Stimulated activated CD8-positive, alpha-beta memory T cell treated with anti-CD3 and anti-CD28 coated beads, Interleukin-4, amount 100 ng/mL, for 1 hour (primary cell): Measurements from ENCODE around the gene ODF4.
"Not testable (repeated sequence)": the region's sequence is repeated elsewhere in the genome, so short reads cannot be mapped to it uniquely, and the experiment has no call there.

ENCODE experiments used
- DNase-seq, 2 donors: peaks; one replicate each; pipeline ENCODE4 v3.0.0-alpha.2; 2020; ENCODE audit warnings: low read depth in 2 of 2, low spot score in 1 of 2

The ODF4 gene

DNA sequence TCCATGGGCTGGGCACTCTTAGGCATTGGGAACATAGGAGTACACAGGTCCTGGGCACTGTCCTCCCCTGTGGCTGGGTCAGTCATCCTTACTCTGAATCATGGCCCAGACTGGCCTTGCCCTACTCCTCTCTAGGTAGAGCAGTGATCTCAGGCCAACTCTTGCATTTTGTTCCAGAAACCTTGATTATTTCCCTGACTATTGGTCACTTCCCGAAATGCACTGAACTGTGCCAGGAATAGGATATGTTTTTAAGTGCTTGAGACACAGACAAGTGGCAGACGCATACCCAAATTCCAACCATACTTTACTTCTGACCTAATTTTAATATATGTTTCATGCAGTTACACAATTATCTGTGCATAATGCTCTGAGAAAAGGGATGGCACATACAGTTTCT, 26.6 kb downstream of the ODF4 start:
- no peak for DNase-seq

DNA sequence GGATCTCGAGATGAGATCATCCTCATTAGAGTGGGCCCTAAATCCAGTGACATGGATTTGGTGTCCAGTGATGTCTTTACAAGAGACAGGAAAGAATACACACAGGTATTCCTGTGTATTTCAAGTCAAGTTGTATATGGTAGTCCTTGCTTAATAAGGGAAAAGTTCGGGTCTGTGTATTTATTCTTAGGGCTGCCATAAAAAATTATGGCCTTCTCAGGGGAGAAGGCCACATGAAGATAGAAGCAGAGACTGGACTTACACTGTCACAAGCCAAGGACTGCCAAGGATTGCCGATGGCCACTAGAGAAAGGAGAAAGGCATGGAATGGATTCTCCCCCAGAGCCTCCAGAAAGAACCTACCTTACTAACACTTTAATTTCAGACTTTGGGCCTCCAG, 28.6 kb downstream of the ODF4 start:
- DNase-seq, result no peak

DNA sequence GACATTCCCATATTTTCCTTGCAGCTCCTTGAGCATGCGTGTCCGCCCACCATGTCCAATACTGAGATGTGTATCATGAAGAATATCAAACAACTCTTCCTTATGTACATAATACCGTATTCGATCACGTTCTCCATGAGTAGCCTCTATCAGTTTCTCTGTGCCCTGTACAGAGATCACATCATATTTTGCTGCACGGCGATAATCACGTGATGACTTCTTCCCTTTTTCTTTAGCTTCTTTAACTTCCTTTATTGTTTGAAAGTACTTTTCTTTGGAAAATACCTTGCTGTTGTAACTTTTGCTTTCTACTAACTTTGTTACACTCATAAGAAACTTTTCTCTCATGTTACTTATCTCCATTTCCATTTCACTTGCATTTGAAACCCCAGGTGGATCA, 30.3 kb downstream of the ODF4 start:
- DNase-seq, result no peak

DNA sequence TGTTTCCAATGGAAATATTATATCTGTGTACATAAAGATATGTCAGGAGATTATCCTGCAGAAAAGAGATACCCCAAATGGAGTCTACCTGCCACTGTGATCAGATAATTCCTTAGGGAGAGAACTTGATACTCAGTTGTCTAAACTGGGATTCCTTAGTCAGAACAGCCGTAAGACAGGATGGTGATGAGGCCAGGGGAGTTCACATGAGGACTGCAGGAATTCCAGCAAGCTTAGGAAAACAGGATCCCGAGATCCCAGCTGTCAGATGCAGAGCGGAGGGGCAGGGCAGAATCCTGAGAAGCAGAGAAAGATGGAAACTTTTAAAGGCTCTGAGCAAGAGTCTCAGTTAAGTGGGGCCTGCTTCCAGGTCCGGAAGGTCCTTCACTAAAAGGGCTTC, 32.1 kb downstream of the ODF4 start:
- DNase-seq, result no peak

DNA sequence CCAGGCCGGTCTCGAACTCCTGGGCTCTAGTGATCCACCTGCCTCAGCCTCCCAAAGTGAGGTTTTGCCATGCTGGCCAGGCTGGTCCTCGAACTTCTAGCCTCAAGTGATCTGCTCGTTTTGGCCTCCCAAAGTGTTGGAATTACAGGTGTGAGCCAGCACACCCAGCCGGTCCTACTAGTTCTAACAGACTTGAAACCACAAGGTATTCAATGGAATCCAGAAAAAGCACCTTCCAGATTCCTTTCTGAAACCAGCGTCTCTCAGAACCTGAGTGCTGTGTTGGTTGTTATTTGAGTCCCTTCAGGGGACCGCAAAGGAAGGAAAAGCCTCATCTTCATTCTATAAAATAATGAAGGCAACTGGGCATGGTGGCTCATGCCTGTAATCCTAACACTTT, 32.8 kb downstream of the ODF4 start:
- DNase-seq, result no peak

DNA sequence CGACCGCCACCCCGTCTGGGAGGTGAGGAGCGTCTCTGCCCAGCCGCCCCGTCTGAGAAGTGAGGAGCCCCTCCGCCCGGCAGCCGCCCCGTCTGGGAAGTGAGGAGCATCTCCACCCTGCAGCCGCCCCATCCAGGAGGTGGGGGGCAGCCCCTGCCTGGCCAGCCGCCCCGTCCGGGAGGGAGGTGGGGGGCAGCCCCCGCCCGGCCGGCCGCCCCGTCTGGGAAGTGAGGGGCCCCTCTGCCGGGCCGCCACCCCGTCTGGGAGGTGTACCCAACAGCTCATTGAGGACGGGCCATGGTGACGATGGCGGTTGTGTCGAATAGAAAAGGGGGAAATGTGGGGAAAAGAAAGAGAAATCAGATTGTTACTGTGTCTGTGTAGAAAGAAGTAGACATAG, 34.2 kb downstream of the ODF4 start:
- not testable (repeated sequence) for DNase-seq

DNA sequence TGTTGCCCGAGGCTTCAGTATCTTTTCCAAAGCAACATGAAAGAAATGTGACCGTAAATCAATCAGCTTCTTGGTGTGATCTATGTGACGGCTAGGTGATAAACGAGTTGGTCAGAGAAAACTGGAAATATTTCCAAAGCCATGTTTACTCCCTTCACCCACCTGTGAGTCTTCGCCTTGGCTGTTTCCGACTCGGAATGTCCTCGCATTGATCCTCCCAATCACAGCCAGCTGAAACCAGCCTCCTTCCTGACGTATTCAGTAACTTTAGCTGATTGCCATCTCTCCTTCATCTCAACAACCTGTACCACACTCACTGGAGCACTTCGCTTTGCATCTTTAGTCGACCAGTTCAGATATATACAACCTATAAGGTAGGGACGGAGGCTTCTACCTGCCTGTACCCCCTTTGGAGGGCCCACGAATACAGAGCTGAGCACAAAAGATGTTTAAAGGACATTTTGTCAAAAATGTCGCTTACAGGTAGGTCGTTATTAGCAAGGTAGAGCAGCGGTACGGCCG, 36.2 kb downstream of the ODF4 start:
- no peak for DNase-seq

DNA sequence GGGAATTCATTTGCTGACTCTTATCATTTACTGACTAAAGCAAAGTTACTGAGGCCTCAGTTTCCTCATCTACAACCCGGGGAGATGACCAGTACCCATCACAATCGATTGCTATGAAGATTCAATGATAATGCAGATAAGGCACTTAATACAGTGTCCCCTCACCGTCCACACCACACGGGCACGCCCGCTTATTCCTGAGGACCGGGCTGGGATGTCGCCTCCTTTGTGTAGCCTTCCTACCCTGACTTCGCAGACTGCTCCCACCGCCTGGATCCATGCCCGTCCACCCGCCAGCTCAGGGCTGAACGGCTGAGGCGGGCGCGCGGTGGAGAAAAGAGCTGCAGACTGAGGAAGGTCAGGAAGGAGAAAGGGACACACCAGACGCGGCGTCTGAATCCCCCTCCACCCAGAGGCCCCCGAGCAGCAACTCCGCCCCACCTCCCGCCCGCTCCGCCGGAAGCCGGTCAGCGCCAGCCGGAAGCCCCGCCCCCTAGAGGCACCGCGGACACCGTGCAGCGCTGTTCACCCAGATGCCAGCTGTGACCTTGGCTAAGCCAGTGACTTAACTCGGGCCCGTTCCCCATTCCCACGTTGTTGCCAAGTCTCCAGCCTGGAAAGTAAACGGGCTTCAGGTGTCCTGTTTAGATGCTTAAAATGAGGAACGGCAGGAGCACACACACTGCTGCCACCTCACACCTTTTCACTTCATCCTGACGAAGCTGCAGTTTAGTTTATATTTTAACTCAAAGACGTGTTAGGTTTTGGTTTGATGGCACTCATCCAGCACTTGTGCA, 36.8 kb downstream of the ODF4 start, which contains the start of gene KRABD2:
Gene KRABD2, minus strand, starts transcription at position 434 of the 797 bp plus-strand sequence.
- DNase-seq, result peak; percentile 75 to 80

DNA sequence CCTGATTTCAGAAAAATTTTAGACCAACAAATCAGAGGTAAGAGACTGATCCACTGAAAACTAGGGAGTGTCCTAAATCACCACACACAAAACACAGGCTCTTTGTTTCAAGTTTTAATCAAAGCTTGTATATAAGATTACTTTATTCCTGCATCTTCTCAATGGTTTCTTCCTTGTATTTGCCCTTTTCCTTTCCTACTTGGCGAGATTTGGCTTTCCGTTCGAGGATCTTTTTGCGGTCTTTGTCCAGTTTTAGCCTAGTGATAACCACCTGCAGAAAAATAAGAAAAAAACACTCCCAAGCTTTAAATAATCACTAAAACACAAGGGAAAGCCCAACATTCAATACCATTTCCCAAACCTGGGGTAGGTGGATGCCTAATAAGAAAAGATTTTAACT, 37.8 kb downstream of the ODF4 start:
- DNase-seq, result no peak

DNA sequence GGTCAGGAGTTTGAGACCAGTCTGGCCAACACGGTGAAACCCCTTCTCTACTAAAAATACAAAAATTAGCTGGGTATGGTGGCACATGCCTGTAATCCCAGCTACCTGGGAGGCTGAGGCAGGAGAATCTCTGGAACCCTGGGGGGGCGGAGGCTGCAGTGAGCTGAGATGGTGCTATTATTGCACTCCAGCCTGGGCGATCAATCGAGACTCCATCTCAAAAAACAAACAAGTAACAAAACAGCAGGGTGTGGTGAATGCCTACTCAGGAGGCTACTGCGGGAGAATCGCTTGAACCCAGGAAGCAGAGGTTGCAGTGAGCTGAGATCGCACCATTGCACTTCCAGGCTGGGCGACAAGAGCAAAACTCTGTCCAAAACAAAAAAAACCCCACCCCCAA, 38.5 kb downstream of the ODF4 start:
- not testable (repeated sequence) for DNase-seq

DNA sequence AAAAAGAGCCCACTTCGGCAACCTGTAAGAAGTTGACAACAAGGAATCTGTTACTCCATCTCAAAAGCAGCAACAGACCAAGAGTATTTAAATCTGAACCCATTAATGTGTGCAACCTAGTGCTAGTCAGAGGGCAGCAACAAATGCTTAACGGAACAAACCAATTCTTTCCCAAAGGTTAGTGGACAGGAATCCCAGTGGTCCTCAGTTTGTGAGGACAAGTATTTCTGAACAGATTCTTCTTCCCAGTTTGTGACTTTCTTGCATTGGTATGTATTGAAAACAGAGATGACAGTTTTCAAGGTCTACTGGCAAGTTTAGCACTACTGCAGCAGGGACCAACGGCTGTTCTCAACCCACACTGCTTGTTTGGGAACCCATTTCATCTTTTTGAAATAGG, 40.4 kb downstream of the ODF4 start:
- DNase-seq, result no peak

DNA sequence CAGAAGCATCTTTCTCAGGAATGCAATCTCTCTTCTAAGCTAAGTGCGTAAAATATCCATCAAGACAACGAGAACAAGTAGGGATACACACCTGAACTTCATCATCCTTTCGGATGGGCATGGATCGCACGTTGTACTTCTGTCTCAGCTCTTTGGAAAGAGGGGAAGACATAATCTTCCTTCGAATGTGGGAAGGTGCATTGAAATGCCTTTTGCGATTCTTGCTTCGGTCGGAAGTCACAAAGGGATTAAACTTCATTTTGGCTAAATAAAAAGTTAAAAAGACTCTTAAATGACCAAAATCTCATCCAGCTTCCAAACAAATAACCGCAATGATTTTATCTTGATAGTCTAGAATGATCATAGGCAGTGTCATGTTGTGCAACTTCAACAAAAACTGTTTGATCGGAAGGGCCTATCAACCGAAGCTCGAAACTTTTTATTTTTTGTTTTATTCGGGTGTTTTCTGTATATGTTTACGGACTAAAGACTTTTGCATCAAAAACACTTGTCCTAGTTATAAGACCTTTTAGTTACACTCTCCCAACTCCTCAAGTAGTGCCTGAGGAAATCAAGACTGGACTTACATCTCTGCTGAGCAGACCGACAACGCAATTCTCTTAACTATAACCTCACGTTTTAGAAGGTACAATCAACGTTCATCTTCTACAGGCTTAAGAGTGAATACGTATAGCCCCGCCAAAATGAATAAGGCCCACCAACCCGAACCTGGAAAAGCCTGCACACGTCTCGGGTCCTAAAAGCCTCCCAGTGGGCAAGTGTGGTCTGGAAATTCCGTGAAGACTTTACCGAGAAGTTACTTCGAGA, 42.6 kb downstream of the ODF4 start:
- no peak for DNase-seq

DNA sequence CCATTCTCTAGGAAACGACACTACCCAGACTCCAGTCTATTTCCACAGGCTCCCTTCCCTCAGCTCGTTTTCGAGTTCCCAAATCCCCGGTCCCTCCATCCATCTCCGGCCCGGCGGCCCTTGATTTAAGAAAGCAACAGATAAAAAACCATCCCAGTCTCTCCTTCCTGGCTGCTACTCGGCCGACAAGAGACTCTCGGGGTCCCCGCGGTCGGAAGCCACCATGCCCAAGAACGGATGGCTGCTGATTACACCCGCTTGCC, 43.2 kb downstream of the ODF4 start:
- DNase-seq, result no peak

DNA sequence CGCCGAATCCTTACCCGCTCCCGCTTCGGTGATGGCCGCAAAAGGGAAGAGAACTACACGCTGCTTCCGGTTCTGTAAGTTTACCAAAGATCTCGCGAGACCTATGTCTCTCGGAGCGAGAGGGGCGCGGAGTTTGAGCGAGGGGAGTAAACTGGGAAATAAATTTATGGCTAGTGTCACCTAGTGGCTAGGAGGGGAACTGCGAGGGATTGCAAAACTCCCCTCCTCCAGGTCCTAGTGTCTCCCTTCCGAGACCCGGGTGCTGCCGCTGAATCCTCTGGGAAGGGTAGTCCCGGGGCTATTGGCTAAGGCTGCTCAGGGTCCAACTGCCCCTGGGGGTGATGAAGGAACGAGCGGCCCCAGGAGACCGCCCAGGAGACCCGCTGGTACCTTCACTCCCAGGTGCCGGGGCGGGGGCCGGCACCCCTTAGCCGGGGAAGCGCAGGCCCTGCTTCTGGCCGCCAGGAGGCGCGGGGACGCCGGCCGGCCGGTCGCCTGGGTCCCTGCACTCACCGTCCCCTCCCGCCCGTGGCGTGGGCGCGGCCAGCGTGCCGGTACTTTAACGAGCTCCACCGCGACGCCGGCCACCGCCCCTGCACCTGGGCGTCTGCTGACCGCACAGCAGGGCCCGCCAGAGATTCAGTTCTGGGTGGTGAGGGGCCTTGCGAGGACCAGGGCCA, 43.6 kb downstream of the ODF4 start, which contains the start of gene RPL26:
Gene RPL26, minus strand, starts transcription at position 51 of the 680 bp plus-strand sequence. CDS start 883 bp downstream, outside the sequence.
- DNase-seq, result peak; percentile 87

DNA sequence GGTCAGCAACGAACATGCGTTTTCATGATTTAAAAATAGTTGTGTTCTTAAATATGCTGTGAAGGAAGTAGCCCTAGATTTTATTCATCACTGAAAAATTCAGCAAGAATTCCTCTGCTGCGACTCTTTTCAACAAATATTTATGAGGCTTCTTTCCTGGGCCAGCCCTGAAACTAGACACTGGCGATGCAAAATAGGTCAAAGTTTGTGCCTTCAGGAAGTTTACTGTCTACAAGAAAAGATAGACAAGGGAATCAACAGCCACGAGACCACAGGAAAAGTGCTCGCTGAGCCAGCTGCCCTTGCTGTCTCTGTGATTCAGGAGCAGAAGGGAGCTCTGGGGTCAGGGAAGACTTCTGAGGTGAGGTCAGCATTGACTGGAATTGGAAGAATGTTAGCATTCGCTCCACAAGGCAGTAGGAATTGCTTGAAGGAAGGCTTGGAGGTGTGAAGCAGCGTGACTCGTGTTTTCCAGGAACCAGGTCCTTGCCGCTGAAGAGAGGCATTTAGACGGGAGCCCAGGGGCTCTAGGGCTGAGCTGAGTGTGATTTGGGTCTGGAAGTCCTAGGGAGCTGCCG, 45.2 kb downstream of the ODF4 start:
- DNase-seq, result no peak

DNA sequence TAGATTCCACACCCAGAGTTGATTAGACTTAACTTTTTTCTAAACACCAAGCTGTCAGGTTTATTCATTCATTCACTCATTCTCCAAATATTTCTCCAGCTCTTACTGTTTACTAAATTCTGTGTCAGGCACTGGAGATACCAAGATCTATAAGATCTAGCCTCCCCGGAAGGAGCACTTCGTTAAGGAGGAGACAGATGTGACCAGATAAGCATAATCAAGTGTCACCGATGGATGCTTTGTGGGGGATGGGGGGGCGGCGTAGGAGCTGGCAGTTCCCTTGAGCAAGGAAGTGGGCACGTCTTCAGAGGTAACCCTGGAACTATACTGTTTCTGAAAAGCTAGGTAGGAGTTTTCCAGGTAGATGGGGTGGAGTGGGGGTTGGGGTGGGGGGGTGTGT, 47.2 kb downstream of the ODF4 start:
- DNase-seq, result no peak

DNA sequence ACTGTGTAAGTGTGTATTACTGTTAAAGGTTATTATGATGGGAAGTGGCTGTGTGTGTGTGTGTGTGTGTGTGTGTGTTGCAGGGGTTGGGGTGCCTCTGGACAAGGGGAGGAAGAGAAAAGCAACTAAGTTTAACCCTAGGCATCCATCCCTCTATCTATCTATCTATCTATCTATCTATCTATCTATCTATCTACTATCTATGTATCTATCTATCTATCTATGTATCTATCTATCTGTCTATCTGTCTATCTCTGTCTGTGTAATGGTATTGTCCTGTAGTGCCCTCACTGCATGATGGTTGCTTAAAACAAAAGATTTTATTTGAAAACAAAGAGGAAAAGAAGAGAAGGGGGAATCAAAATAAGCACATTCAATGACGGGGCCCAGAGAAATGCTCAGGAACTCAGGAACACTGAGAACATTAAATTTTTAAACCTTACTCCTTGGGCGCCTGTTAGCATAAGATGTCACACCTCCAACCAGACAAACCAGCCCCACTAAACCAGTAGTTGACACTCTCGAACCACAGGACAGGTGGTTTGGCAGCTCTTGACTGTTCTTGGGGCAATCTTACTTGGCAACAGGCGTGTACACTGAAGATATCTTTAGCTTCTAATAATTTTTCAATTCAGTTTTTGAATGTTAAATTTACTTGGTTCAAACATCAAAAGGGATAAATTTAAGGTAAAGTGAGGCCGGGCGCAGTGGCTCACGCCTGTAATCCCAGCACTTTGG, 48.4 kb downstream of the ODF4 start:
- DNase-seq, result no peak

DNA sequence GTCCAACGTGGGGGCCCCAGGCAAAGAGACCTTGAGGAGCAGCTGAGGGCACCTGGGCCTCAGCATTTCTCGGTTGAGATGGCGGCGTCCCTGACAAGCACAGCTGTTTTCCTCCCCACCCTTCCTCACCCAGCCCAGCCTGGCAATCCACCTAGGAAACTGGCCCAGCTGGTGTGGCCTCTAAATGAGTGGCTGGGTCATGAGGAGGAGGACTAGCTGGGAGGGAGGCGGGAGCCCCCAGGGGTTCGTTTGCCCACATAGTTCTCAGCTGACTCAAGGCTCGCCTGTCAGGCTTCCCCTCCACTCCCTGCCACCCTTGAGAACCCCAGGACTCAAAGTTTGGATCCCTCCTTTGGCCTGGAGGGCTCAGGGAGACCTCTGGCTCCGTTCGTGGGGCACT, 52.1 kb downstream of the ODF4 start:
- no peak for DNase-seq

DNA sequence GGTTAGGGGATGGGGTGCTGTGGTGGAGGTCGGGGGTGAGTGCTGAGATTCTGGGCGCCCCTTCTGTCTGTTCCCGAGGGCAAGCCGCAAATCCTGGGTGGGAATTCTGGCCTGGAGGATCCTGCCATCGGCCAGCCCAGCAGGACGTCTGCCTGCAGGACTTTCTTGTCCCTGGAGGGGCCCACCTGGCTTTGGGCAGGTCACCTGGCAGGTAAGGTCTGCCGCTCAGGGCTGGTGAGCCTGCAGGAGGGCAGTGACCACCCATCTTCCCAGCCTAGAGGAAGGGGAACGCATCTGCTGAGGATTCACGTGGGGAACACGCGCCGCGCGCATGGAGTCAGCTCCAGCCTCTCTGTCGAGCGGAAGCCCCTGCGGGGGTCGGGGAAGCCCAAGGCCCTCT, 52.6 kb downstream of the ODF4 start:
- DNase-seq, result no peak

DNA sequence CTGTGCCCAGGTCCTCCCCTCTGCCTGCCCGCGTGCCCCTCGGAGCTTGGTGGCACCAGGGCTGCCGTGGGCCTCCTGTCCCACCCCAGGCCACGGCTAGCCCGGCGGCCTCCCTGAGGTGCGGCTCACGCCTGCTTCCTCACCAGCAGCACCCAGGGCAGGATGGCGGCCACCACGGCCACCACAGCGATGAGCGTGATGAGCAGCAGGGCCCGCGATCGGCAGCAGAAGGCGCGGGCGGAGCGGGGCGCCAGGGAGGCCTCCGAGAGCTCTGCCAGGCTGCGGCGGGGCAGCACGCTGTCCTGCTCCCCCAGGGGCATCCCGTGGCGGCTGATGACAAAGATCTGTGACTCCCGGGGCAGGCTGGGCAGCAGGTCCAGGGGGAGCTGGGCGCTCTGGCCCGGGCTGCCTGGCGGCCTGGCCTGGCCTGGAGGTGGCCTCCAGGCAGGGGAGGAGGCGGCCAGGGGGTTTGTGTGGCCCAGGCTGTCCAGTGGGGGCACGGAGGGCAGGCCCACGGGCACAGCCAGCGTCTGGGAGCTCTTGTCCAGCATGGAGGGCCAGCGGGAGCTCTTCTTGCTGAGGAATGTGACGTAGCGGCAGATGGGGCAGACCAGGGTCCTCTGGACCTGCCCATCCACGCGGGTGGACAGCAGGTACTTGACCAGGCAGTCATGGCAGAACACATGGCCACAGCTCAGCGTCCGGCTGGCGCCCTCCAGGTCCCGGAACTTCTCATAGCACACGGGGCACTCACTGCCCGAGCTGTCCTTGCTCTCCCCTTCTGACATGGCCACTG, 53.2 kb downstream of the ODF4 start:
- no peak for DNase-seq
